ENCODE measurements around the gene ARMC3. TPM values are rescaled to one million over a fixed set of nuclear protein-coding genes. Genes with fewer than 3 reads are reported as not detected.
"Not testable (repeated sequence)": the region's sequence is repeated elsewhere in the genome, so short reads cannot be mapped to it uniquely, and the experiment has no call there.

ARMC3 gene
- not detected for total RNA-seq

GRCh38 chr10:22927661-22928403 is at the start of gene ARMC3:
Gene ARMC3 (plus strand): TSS chr10:22928053. CDS start chr10:22931997, 3,944 bp downstream.
- H3K27me3 Mint-ChIP-seq: peaks cover 0 to 3% of the 10 kb centered on the region in 2 donors
- no peak within 1 kb of the TSS for H3K4me3 Mint-ChIP-seq
- H3K4me1 Mint-ChIP-seq (ENCODE audit: low read depth in 2 of 2): no peaks in the 10 kb centered on the region
- ATAC-seq (peak; percentile 93), DNase-seq (ENCODE audit: low spot score) (peak; percentile 72)
- no peaks in the 10 kb centered on the region for H3K9me3 Mint-ChIP-seq
- no peak within 1 kb of the TSS for H3K27ac Mint-ChIP-seq
- H3K36me3 Mint-ChIP-seq: no peaks in the 10 kb centered on the region

- no peaks in the 10 kb centered on the region for H3K4me1 Mint-ChIP-seq (ENCODE audit: low read depth in 2 of 2)
- ATAC-seq (no peak), DNase-seq (ENCODE audit: low spot score) (no peak)
- H3K4me3 Mint-ChIP-seq: no peak overlapping the region
- peaks cover 0 to 3% of the 10 kb centered on the region in 2 donors for H3K27me3 Mint-ChIP-seq
- H3K9me3 Mint-ChIP-seq: peaks cover 12% of the 10 kb centered on the region
- H3K36me3 Mint-ChIP-seq: peaks cover 30% of the 10 kb centered on the region
- no peak overlapping the region for H3K27ac Mint-ChIP-seq
Observed at GRCh38 chr10:22891797-22892196, 36.1 kb upstream of the ARMC3 start.

- DNase-seq (ENCODE audit: low spot score) (no peak), ATAC-seq (no peak)
- peaks cover 3% of the 10 kb centered on the region for H3K9me3 Mint-ChIP-seq
- no peaks in the 10 kb centered on the region for H3K4me1 Mint-ChIP-seq (ENCODE audit: low read depth in 2 of 2)
- H3K4me3 Mint-ChIP-seq: no peak overlapping the region
- peaks cover 19% of the 10 kb centered on the region for H3K36me3 Mint-ChIP-seq
- H3K27me3 Mint-ChIP-seq: no peaks in the 10 kb centered on the region
- H3K27ac Mint-ChIP-seq: no peak overlapping the region
Observed at GRCh38 chr10:22893781-22894180, 34.1 kb upstream of the ARMC3 start.

GRCh38 chr10:22894714-22895113 is 33.1 kb upstream of the ARMC3 start:
- Mint-ChIP-seq H3K27ac (no peak overlapping the region), H3K4me3 (no peak overlapping the region), H3K27me3 (no peaks in the 10 kb centered on the region), H3K9me3 (peaks cover 3% of the 10 kb centered on the region), H3K36me3 (peaks cover 19% of the 10 kb centered on the region), H3K4me1 (ENCODE audit: low read depth in 2 of 2) (peaks cover 0 to 3% of the 10 kb centered on the region in 2 donors)
- no peak for ATAC-seq
- no peak for DNase-seq (ENCODE audit: low spot score)

GRCh38 chr10:22895252-22895651 is 32.6 kb upstream of the ARMC3 start:
- H3K27ac Mint-ChIP-seq: no peak overlapping the region
- peaks cover 19% of the 10 kb centered on the region for H3K36me3 Mint-ChIP-seq
- H3K9me3 Mint-ChIP-seq: peaks cover 3% of the 10 kb centered on the region
- H3K4me3 Mint-ChIP-seq: no peak overlapping the region
- no peaks in the 10 kb centered on the region for H3K27me3 Mint-ChIP-seq
- DNase-seq (ENCODE audit: low spot score) (no peak), ATAC-seq (no peak)
- peaks cover 0 to 3% of the 10 kb centered on the region in 2 donors for H3K4me1 Mint-ChIP-seq (ENCODE audit: low read depth in 2 of 2)

GRCh38 chr10:22897371-22897770 is 30.5 kb upstream of the ARMC3 start:
- H3K27ac Mint-ChIP-seq: no peak overlapping the region
- H3K4me1 Mint-ChIP-seq (ENCODE audit: low read depth in 2 of 2): peaks cover 0 to 3% of the 10 kb centered on the region in 2 donors
- ATAC-seq (no peak), DNase-seq (ENCODE audit: low spot score) (no peak)
- H3K36me3 Mint-ChIP-seq: peaks cover 13% of the 10 kb centered on the region
- H3K27me3 Mint-ChIP-seq: no peaks in the 10 kb centered on the region
- H3K4me3 Mint-ChIP-seq: no peak overlapping the region
- H3K9me3 Mint-ChIP-seq: peaks cover 3% of the 10 kb centered on the region

GRCh38 chr10:22899307-22899706 is 28.5 kb upstream of the ARMC3 start:
- H3K27me3 Mint-ChIP-seq: no peaks in the 10 kb centered on the region
- no peak overlapping the region for H3K4me3 Mint-ChIP-seq
- H3K27ac Mint-ChIP-seq: no peak overlapping the region
- no peak for DNase-seq (ENCODE audit: low spot score)
- no peak for ATAC-seq
- H3K36me3 Mint-ChIP-seq: peaks cover 7% of the 10 kb centered on the region
- no peaks in the 10 kb centered on the region for H3K9me3 Mint-ChIP-seq
- peaks cover 0 to 3% of the 10 kb centered on the region in 2 donors for H3K4me1 Mint-ChIP-seq (ENCODE audit: low read depth in 2 of 2)

GRCh38 chr10:22899775-22900174 is 28.1 kb upstream of the ARMC3 start:
- H3K9me3 Mint-ChIP-seq: no peaks in the 10 kb centered on the region
- no peaks in the 10 kb centered on the region for H3K27me3 Mint-ChIP-seq
- H3K27ac Mint-ChIP-seq: no peak overlapping the region
- H3K4me3 Mint-ChIP-seq: no peak overlapping the region
- DNase-seq (ENCODE audit: low spot score): no peak
- peaks cover 0 to 3% of the 10 kb centered on the region in 2 donors for H3K4me1 Mint-ChIP-seq (ENCODE audit: low read depth in 2 of 2)
- peaks cover 7% of the 10 kb centered on the region for H3K36me3 Mint-ChIP-seq
- no peak for ATAC-seq

GRCh38 chr10:22900841-22901601 is 26.8 kb upstream of the ARMC3 start:
- Mint-ChIP-seq H3K4me1 (ENCODE audit: low read depth in 2 of 2) (peaks cover 0 to 3% of the 10 kb centered on the region in 2 donors), H3K36me3 (peaks cover 7% of the 10 kb centered on the region), H3K27ac (no peak overlapping the region), H3K4me3 (no peak overlapping the region), H3K27me3 (no peaks in the 10 kb centered on the region), H3K9me3 (no peaks in the 10 kb centered on the region)
- DNase-seq (ENCODE audit: low spot score) (no peak), ATAC-seq (no peak)

- H3K4me3 Mint-ChIP-seq; ATAC-seq; H3K27me3 Mint-ChIP-seq; H3K27ac Mint-ChIP-seq; DNase-seq (ENCODE audit: low spot score); H3K4me1 Mint-ChIP-seq (ENCODE audit: low read depth in 2 of 2); H3K36me3 Mint-ChIP-seq; H3K9me3 Mint-ChIP-seq: not testable (repeated sequence)
Observed at GRCh38 chr10:22902147-22902546, 25.7 kb upstream of the ARMC3 start.

- Mint-ChIP-seq H3K4me1 (ENCODE audit: low read depth in 2 of 2) (peaks cover 0 to 3% of the 10 kb centered on the region in 2 donors), H3K27ac (no peak overlapping the region), H3K9me3 (no peaks in the 10 kb centered on the region), H3K4me3 (no peak overlapping the region), H3K36me3 (peaks cover 14% of the 10 kb centered on the region), H3K27me3 (no peaks in the 10 kb centered on the region)
- no peak for DNase-seq (ENCODE audit: low spot score)
- no peak for ATAC-seq
Observed at GRCh38 chr10:22903694-22904093, 24.2 kb upstream of the ARMC3 start.

GRCh38 chr10:22906767-22907166 is 21.1 kb upstream of the ARMC3 start:
- Mint-ChIP-seq H3K27ac (no peak overlapping the region), H3K9me3 (peaks cover 2% of the 10 kb centered on the region), H3K4me3 (no peak overlapping the region), H3K27me3 (no peaks in the 10 kb centered on the region), H3K4me1 (ENCODE audit: low read depth in 2 of 2) (peaks cover 0 to 4% of the 10 kb centered on the region in 2 donors), H3K36me3 (peaks cover 26% of the 10 kb centered on the region)
- ATAC-seq (no peak), DNase-seq (ENCODE audit: low spot score) (no peak)

- Mint-ChIP-seq H3K4me1 (ENCODE audit: low read depth in 2 of 2) (peaks cover 12 to 19% of the 10 kb centered on the region in 2 donors), H3K36me3 (peaks cover 21% of the 10 kb centered on the region), H3K27me3 (no peaks in the 10 kb centered on the region), H3K4me3 (no peak overlapping the region), H3K27ac (no peak overlapping the region), H3K9me3 (peaks cover 2% of the 10 kb centered on the region)
- no peak for DNase-seq (ENCODE audit: low spot score)
- no peak for ATAC-seq
Observed at GRCh38 chr10:22908837-22909236, 19.0 kb upstream of the ARMC3 start.

- not testable (repeated sequence) for H3K27ac Mint-ChIP-seq
Observed at GRCh38 chr10:22909673-22910072, 18.2 kb upstream of the ARMC3 start.

More at GRCh38 chr10:22909673-22910072, 18.2 kb upstream of the ARMC3 start:
- not testable (repeated sequence) for H3K27me3 Mint-ChIP-seq; ATAC-seq; DNase-seq (ENCODE audit: low spot score); H3K9me3 Mint-ChIP-seq; H3K4me3 Mint-ChIP-seq
- Mint-ChIP-seq H3K4me1 (ENCODE audit: low read depth in 2 of 2) (peaks cover 16 to 23% of the 10 kb centered on the region in 2 donors), H3K36me3 (peaks cover 21% of the 10 kb centered on the region)
